Natural killer cell treated with Interleukin-12 subunit alpha and Interleukin-12 subunit beta and Interleukin-15 and Interleukin-18, amount 100 ng/mL, for 72 hours (primary cell): Measurements from ENCODE around the gene MTRFR. TPM values are rescaled to one million over a fixed set of nuclear protein-coding genes. Genes with fewer than 3 reads are reported as not detected.
A peak's percentile ranks its signal among the peaks of the same experiment; 100 is the strongest.
"Not testable (repeated sequence)": the region's sequence is repeated elsewhere in the genome, so short reads cannot be mapped to it uniquely, and the experiment has no call there.

Experiments used
- ATAC-seq, 2 donors: fragments of 150-1000 bp; cut with Tn5 transposase in 1 of 2; sonication (Bioruptor Pico), chemical (Tn5 transposase) in 1 of 2; 2 replicates each; pipeline ENCODE4 v1.10.0; 2021
- DNase-seq: peaks from one replicate; pipeline ENCODE4 v3.0.0; 2022; ENCODE audit warnings: low spot score
- H3K27ac Mint-ChIP-seq, 2 donors: 1 replicate in 1 of 2; 2 replicates in 1 of 2; pipeline ENCODE4 v1.8.0; 2022; ENCODE audit warnings: mixed read lengths in 2 of 2, mild to moderate bottlenecking in 1 of 2, moderate library complexity in 1 of 2
- H3K27me3 Mint-ChIP-seq, 2 donors: 1 replicate in 1 of 2; 2 replicates in 1 of 2; pipeline ENCODE4 v1.8.0; 2022; ENCODE audit warnings: mixed read lengths in 2 of 2
- H3K36me3 Mint-ChIP-seq: one replicate; pipeline ENCODE4 v1.8.0; 2022; ENCODE audit warnings: mixed read lengths
- H3K4me1 Mint-ChIP-seq, 2 donors: 1 replicate in 1 of 2; 2 replicates in 1 of 2; pipeline ENCODE4 v1.8.0; 2022; ENCODE audit warnings: low read depth in 2 of 2, mixed read lengths in 2 of 2, mild to moderate bottlenecking in 1 of 2
- H3K4me3 Mint-ChIP-seq: one replicate; pipeline ENCODE4 v1.8.0; 2022; ENCODE audit warnings: mixed read lengths
- H3K9me3 Mint-ChIP-seq: 2 replicates; pipeline ENCODE4 v1.8.0; 2022; ENCODE audit warnings: mixed read lengths
- total RNA-seq, 2 donors: library from RNA; stranded (reverse); gene quantifications; one replicate each; pipeline ENCODE4 v1.2.3, GENCODE V29; 2022

MTRFR gene
- total RNA-seq, 2 donors from 2014 or later, result 17.9 to 37.6 TPM

- no peak for ATAC-seq
- no peaks in the 10 kb centered on the region for H3K27me3 Mint-ChIP-seq
Observed at GRCh38 chr12:123237646-123238329, 4.6 kb downstream of the MTRFR start.

GRCh38 chr12:123238330-123238682 is 5.1 kb downstream of the MTRFR start:
- H3K36me3 Mint-ChIP-seq, result peaks cover 12% of the 10 kb centered on the region
- H3K4me1 Mint-ChIP-seq, result peaks cover 19 to 33% of the 10 kb centered on the region in 2 donors
- H3K9me3 Mint-ChIP-seq, result no peaks in the 10 kb centered on the region
- no peak overlapping the region for H3K4me3 Mint-ChIP-seq
- DNase-seq (no peak), ATAC-seq (no peak)
- no peaks in the 10 kb centered on the region for H3K27me3 Mint-ChIP-seq
- H3K27ac Mint-ChIP-seq, result peak overlapping the region; percentile 63 to 78

More at GRCh38 chr12:123237646-123238329, 4.6 kb downstream of the MTRFR start:
- no peaks in the 10 kb centered on the region for H3K9me3 Mint-ChIP-seq
- peak overlapping the region; percentile 26 for H3K4me3 Mint-ChIP-seq
- peaks cover 12% of the 10 kb centered on the region for H3K36me3 Mint-ChIP-seq
- DNase-seq, result no peak
- peak overlapping the region; percentile 63 to 78 for H3K27ac Mint-ChIP-seq
- peaks cover 19 to 33% of the 10 kb centered on the region in 2 donors for H3K4me1 Mint-ChIP-seq

- H3K27ac Mint-ChIP-seq, result no peak overlapping the region
Observed at GRCh38 chr12:123238961-123239360, 5.7 kb downstream of the MTRFR start.

GRCh38 chr12:123242116-123242904 is 9.1 kb downstream of the MTRFR start:
- ATAC-seq (no peak), DNase-seq (no peak)
- H3K4me3 Mint-ChIP-seq, result no peak overlapping the region
- H3K27ac Mint-ChIP-seq, result peak overlapping the region in 1 of 2 donors; percentile 59
- H3K9me3 Mint-ChIP-seq, result no peaks in the 10 kb centered on the region
- no peaks in the 10 kb centered on the region for H3K27me3 Mint-ChIP-seq
- peaks cover 7% of the 10 kb centered on the region for H3K36me3 Mint-ChIP-seq
- peaks cover 25 to 40% of the 10 kb centered on the region in 2 donors for H3K4me1 Mint-ChIP-seq

More at GRCh38 chr12:123238961-123239360, 5.7 kb downstream of the MTRFR start:
- Mint-ChIP-seq H3K36me3 (peaks cover 12% of the 10 kb centered on the region), H3K9me3 (no peaks in the 10 kb centered on the region), H3K27me3 (no peaks in the 10 kb centered on the region), H3K4me1 (peaks cover 19 to 33% of the 10 kb centered on the region in 2 donors), H3K4me3 (no peak overlapping the region)
- no peak for DNase-seq
- no peak for ATAC-seq

- Mint-ChIP-seq H3K4me3 (no peak overlapping the region), H3K4me1 (peaks cover 26 to 33% of the 10 kb centered on the region in 2 donors), H3K9me3 (no peaks in the 10 kb centered on the region), H3K27ac (no peak overlapping the region), H3K36me3 (peaks cover 7% of the 10 kb centered on the region), H3K27me3 (no peaks in the 10 kb centered on the region)
- no peak for DNase-seq
- peak in 1 of 2 donors; percentile 17 for ATAC-seq
Observed at GRCh38 chr12:123243671-123244262, 10.5 kb downstream of the MTRFR start.

- Mint-ChIP-seq H3K36me3 (peaks cover 15% of the 10 kb centered on the region), H3K27me3 (no peaks in the 10 kb centered on the region), H3K4me1 (peaks cover 32 to 39% of the 10 kb centered on the region in 2 donors), H3K4me3 (no peak overlapping the region), H3K27ac (no peak overlapping the region), H3K9me3 (no peaks in the 10 kb centered on the region)
- ATAC-seq (no peak), DNase-seq (no peak)
Observed at GRCh38 chr12:123245678-123246077, 12.4 kb downstream of the MTRFR start.

GRCh38 chr12:123248129-123248528 is 14.9 kb downstream of the MTRFR start:
- not testable (repeated sequence) for ATAC-seq, H3K4me3 Mint-ChIP-seq, H3K27ac Mint-ChIP-seq, H3K9me3 Mint-ChIP-seq, H3K27me3 Mint-ChIP-seq, H3K36me3 Mint-ChIP-seq, DNase-seq
- H3K4me1 Mint-ChIP-seq, result peaks cover 27 to 36% of the 10 kb centered on the region in 2 donors

GRCh38 chr12:123248996-123249741 is 15.9 kb downstream of the MTRFR start:
- not testable (repeated sequence) for H3K9me3 Mint-ChIP-seq, H3K36me3 Mint-ChIP-seq, DNase-seq, H3K27ac Mint-ChIP-seq, ATAC-seq, H3K4me3 Mint-ChIP-seq, H3K27me3 Mint-ChIP-seq
- H3K4me1 Mint-ChIP-seq, result peaks cover 27 to 39% of the 10 kb centered on the region in 2 donors

- peaks cover 7% of the 10 kb centered on the region for H3K36me3 Mint-ChIP-seq
- H3K4me3 Mint-ChIP-seq, result no peak overlapping the region
- peaks cover 21 to 33% of the 10 kb centered on the region in 2 donors for H3K4me1 Mint-ChIP-seq
- no peaks in the 10 kb centered on the region for H3K9me3 Mint-ChIP-seq
- peak overlapping the region in 1 of 2 donors; percentile 29 for H3K27ac Mint-ChIP-seq
- DNase-seq (no peak), ATAC-seq (no peak)
- H3K27me3 Mint-ChIP-seq, result no peaks in the 10 kb centered on the region
Observed at GRCh38 chr12:123250471-123251383, 17.5 kb downstream of the MTRFR start.

- Mint-ChIP-seq H3K4me1 (peaks cover 19 to 30% of the 10 kb centered on the region in 2 donors), H3K36me3 (peaks cover 9% of the 10 kb centered on the region), H3K27ac (peak overlapping the region in 1 of 2 donors; percentile 29), H3K27me3 (no peaks in the 10 kb centered on the region), H3K9me3 (no peaks in the 10 kb centered on the region), H3K4me3 (no peak overlapping the region)
- ATAC-seq, result no peak
- DNase-seq, result no peak
Observed at GRCh38 chr12:123251403-123252076, 18.3 kb downstream of the MTRFR start.

- ATAC-seq, H3K27me3 Mint-ChIP-seq, H3K4me3 Mint-ChIP-seq, H3K27ac Mint-ChIP-seq, H3K9me3 Mint-ChIP-seq, DNase-seq: not testable (repeated sequence)
- Mint-ChIP-seq H3K36me3 (peaks cover 14% of the 10 kb centered on the region), H3K4me1 (peaks cover 14 to 28% of the 10 kb centered on the region in 2 donors)
Observed at GRCh38 chr12:123252365-123252764, 19.1 kb downstream of the MTRFR start.
